Thyroid gland (tissue), 4 donors: Measurements from ENCODE around the gene TMEM120B.

Experiments
- CTCF ChIP-seq, 6 experiments: fragments of 200-600 bp in 3 of 6; fragments of 450-650 bp in 3 of 6; sonication (generic) in 3 of 6; IDR thresholded peaks; one replicate each; pipeline ENCODE4 v1.5.1; 2016 to 2019; ENCODE audit warnings: antibody characterized with exemption in 6 of 6, mild to moderate bottlenecking in 2 of 6, inconsistent platforms in 1 of 6, moderate library complexity in 1 of 6
- POLR2A ChIP-seq, 2 donors: fragments of 450-650 bp; IDR thresholded peaks; one replicate each; pipeline ENCODE4 v1.6.1; 2017; ENCODE audit warnings: antibody characterized with exemption in 2 of 2, mild to moderate bottlenecking in 2 of 2, moderate library complexity in 1 of 2

- TF ChIP-seq CTCF (IDR thresholded peaks at IDR 0.05): no peak
- no peak for TF ChIP-seq POLR2A (IDR thresholded peaks at IDR 0.05)
These were observed 57.8 kb downstream of the TMEM120B start for GRCh38 chr12:121770388-121770787.
